ENCODE results near the gene NOS1.

Gene NOS1

GRCh38 chr12:117363056-117363662 lies 1.7 kb upstream of the NOS1 start:
- no peak for FAIRE-seq

DNA sequence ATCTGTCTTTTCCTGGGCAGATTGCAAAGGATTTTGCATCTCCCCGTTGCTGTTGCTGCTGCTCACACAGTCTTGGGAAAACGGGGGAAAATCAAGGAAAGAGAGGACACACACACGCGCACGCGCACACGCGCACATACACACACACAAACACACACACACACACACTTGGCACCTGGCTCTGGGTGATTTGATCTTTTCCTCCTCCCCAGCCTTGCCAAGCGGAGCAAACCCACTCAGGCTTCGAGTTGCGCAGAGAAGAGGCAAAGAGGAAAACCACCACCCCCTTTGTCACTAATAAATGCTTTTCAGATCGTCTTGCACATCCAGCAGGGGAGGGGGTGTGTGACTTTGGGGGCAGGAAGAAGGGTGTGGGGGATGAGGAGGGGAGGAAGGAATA lies 965 bp upstream of the NOS1 start:
- no peak for FAIRE-seq

DNA sequence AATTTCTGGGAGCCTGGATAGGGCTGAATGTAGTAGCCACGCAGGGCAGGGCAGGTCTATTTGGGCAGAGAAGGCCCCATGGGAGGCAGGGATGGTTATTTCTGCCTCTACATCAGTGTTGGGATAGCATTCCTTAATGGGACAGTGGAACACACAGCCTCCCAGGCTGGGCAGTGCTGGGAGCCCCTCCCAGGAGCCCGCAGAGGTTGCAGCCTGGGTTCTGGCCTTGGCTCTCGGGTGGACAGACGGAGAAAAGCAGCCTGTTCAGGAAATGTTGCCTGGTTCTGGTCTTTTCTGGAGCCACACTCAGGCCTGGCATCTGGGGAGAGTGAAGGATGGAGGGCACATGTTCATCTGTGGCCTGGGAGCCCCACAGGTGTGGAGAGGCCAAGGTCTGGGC lies 479 bp upstream of the NOS1 start:
- no peak for FAIRE-seq

DNA sequence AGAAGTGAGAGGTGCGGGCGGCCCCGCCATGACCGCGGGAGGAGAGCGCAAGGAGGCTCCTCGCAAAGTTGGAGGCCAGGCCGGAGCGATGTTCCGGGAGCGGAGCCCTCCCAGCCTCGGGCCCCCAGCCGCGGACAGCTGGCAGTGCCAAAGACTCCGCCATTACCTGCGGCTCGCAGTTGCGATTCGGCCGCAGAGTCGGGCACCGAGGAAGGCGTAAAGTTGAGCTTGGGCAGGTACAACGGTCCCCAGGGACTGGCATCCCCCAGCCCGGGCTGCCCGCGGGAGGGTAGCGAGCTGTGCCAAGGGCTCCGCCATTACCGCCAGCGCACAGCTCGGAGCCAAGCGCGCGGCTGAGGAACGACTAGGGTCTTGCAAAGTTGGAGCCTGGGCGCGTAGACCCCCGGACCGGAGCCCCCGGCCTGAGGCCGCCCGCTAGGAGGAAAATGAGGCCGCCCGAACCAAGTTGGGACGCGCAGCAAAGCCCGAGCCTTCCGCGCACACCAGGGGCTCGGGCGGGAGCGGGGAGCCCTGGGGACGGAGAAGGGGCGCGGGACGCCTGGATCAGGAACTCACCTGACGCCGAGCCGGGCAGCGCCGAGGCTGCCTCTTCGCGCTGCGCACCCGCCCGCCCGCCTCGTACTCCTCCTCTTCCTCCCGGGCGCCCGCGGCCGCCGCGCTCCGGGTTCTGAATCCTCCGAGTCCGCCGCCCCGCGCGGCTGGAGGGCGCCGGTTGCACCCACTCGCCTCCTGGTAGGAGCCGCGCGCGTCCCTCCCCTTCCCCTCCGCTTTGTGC lies 677 bp downstream of the NOS1 start:
- FAIRE-seq = no peak

- no peak for FAIRE-seq
Observed at GRCh38 chr12:117360222-117360550, 1.2 kb downstream of the NOS1 start.

DNA sequence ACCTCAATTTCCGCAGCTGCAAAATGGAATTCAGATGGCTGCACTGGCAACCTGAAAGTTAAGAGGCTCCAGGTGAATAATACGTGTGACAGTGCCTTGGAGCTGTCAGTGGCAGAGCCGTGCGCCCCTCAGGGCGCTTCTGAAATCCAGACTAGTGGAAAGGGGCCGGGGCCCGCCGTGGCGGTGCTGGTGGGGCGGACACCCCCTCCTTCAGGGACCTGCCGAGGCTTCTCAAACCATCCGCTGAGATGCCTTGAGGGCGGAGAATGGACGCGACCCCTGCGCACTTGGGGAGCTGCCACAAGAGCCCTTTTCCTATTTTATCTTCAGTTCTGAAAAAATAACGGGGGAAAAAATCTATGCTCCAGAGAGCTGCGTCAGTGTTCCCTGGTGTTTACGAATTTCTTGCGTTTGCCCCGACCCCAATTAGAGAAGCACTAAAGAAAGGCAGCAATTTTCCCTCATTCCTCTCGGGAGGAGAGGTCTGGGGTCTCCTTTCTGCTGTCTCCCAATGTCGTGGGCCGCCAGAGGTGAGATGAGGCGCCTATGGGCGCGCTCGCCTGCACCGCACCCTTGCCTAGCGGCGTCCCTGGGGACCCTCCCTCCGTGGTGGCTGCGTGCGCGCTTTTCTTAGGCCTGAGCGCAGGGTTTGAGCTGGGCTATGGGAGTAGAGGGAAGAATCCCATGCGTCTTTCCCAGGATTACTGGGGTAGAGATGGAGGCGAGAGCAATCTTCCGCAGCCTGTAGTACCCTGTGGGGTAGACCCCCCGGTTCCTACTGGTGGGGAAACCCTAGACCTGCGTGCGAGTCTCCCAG lies 2.2 kb downstream of the NOS1 start:
- no peak for FAIRE-seq

DNA sequence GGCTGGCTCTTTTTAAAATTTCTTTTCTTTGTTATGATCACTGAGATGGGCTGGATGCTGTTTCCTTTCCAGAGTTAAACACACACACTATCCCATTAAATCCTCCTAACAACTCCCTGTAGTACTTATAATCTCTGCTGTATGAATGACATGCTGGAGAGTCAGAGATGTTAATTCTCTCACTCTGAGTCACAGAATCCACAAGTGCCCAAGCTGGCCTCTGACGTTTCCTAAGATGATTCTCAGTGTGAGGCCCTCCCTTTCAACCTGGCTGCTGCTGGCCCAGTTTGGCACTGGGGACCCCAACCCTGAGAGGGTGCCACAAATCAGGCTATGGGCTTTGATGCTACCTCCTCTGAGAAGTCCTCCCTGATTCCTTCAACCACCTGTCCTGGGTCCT lies 5.4 kb downstream of the NOS1 start:
- FAIRE-seq = no peak

- FAIRE-seq = no peak
Observed at GRCh38 chr12:117352883-117353282, 8.5 kb downstream of the NOS1 start.

DNA sequence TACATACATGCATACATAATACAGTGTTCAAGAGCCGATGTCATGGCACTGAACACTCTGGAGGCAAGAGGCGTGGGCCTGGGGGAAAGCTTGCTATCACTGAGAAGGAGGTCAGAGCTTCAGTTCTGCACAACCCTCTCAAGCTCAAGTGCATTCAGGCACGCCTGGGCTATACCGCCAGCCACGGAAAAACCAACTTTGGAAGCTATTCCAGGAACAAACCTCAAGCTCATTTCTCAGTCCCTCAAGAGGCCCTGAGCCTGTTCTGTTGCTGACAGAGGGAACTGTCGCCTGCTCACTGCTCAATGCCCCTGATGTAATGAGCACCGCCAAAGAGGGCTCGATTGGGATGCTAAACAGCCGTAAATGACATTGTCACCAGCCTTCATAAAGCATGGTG lies 9.2 kb downstream of the NOS1 start:
- no peak for FAIRE-seq

- FAIRE-seq = no peak
Observed at GRCh38 chr12:117350140-117350539, 11.3 kb downstream of the NOS1 start.

DNA sequence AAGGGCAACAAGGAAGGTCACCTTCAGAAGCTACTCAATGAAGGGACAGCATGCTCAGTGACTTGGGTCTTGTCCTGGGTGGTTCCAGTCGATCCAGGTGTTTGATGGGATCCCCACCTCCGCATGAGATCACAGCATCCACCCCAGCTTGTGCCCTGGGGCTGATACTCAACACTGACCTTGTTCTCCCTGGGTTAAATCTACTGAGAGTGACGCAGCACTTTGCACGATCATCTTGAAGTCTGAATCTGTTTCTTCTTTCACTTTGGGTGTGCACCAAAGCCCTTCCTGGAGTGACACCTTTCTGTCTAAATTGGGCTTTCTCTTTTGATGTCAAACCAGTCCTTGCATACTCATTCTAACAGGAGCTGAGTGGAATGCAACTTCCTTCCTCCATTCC lies 13.8 kb downstream of the NOS1 start:
- FAIRE-seq = no peak

DNA sequence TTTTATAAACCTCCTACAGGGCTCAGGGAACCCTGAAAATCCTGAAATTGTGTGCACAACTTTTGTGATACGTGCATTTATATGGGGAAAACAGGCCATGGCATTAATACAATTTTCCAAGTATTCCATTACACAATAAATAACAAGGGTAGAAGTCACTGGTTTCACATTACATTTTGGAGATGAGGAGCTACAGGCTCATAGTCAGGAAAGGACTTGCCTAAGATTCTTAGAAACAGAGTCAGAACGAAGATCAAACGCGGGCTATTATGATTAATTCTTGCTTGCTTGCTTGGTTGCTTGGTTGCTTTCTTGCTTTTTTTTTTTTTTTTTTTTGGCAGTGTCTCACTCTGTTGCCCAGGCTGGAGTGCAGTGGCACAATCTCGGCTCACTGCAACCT lies 16.7 kb downstream of the NOS1 start:
- FAIRE-seq = no peak

- FAIRE-seq = no peak
Observed at GRCh38 chr12:117343849-117344248, 17.6 kb downstream of the NOS1 start.

DNA sequence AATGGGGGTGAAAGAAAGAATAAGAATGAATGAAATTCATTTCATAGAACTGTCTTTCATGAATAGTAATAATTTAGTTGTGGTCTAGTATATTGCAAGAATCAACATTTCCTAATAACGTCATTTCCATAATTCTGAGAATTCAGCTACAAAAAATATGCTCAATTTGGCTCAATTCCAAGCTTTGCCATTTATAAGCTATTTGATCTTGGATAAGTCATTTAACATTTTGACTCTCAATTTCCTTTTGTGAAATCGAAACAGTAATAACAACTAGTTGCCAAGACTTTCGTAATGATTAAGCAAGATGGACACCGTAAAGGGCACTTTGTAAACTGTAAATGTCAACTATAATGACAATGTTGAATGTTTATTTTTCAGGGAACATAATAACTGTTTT lies 18.1 kb downstream of the NOS1 start:
- FAIRE-seq = no peak

DNA sequence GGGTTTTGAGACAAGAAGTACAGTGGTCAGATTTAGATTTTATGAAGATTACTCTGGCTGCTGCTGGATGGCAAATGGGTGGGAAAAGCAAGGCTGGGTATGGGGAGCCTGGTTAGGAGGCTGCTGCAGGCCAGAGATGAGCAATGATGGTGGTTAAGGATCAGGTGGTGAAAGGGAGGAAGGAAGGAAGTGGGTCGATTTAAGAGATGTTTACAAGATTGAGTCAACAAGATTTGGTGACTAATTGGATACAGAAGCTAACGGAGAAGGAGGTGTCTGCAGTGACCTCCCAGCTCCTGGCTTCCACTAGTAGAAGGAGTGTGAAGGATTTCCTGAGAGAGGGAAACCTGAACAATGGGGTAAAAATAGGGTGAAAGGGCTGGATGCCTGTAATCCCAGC lies 18.7 kb downstream of the NOS1 start:
- no peak for FAIRE-seq

DNA sequence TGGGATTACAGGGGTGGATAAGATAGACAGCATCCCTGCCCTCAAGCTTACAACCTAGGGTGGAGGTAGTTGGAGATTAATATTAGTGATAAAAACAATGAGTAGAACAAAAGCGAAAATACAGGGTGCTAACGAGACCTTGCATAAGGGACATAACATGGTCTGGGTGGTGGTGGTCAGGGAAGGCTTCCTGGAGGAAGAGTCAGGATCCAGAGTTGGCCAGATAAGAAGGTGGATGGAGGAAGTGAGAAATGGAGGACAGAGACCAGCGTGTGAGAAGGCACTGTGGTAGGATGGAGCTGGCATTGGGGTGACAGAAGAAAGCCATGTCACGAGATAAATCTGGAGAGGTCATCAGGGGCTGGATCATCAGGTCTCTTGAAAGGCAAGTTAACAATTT lies 19.2 kb downstream of the NOS1 start:
- no peak for FAIRE-seq

- no peak for FAIRE-seq
Observed at GRCh38 chr12:117339104-117339503, 22.3 kb downstream of the NOS1 start.

GRCh38 chr12:117334855-117335587 lies 26.4 kb downstream of the NOS1 start:
- FAIRE-seq = no peak

DNA sequence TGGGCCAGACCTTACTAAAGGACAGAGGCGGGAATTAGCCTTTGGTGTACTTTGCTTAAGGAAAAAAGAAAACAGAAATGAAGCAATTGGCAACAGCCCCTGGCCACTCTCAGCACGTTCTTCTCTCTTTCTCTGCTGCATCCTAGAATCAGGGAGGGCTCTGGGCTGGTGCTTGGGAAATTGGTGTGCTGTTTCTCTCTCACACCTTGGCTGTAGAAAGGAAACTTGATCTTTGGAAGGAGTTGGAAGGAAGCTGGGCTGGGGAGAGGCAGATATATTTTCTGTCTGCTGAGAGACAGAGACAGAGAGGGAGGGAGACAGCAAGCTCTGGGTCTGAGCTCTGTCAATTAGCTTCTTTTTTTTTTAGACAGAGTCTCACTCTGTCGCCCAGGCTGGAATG lies 27.4 kb downstream of the NOS1 start:
- FAIRE-seq = no peak

GRCh38 chr12:117333331-117333881 lies 28.0 kb downstream of the NOS1 start:
- no peak for FAIRE-seq

GRCh38 chr12:117331691-117332090 lies 29.7 kb downstream of the NOS1 start:
- FAIRE-seq = no peak

GRCh38 chr12:117330441-117331113 lies 30.8 kb downstream of the NOS1 start:
- no peak for FAIRE-seq
